Erythroblast (primary cell): ENCODE results near the gene LECT2.

Experiments used
- GATA1 ChIP-seq: IDR thresholded peaks from 2 replicates; pipeline ENCODE4 v1.6.1; 2011; ENCODE audit warnings: low read depth, mild to moderate bottlenecking, control low read depth, low read length, moderate library complexity
- POLR2A ChIP-seq: IDR thresholded peaks from 2 replicates; pipeline ENCODE4 v1.6.1; 2011; ENCODE audit warnings: mild to moderate bottlenecking, low read length

- TF ChIP-seq POLR2A = no peak
- TF ChIP-seq GATA1 = no peak
Observed at GRCh38 chr5:135944564-135944963, 10.2 kb downstream of the LECT2 start.
